ENCODE results near the gene UBE2O.

Gene UBE2O

GRCh38 chr17:76410328-76410965 is 42.5 kb downstream of the UBE2O start:
- no peak for DNase-seq

DNA sequence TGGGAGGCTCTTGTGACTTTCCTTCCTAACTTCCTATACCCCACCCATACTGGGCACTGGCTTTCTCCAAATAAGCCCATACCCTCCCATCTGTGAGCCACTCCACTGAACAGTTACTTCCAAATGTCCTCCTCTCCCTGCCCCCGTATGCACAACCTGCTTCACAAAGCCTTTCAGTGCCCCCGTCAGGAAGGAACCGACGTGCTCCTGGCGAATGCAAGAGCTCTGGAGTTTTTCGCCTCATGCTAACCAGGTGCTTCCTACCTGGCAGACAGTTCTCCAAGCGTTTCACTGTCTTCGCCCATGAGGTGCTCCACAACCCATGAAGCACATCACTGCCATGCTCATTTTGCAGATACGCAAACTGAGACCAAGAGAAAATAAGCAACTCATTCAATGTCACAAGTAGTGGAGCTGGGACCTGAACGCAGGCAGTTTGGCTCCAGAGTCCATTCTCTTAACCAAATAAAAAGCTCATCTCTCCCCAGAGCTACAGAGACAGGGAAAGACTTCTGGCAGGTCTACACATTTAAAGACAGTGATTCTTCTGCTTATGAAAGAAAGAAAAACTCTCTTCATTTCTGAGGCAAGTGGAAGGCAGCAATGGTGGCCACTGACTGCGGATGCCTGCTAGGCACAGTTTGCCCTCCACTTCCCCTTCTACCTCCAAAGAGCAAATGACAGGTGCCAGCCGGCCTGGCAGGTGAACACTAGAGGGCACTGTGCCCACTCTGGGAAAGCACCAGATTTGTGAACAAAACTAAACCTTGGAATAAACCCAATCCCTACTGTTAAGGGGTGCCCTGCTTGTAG is 44.7 kb downstream of the UBE2O start:
- peak; percentile 39 to 50 (median 47) for DNase-seq

GRCh38 chr17:76407509-76407908 is 45.4 kb downstream of the UBE2O start:
- no peak for DNase-seq

DNA sequence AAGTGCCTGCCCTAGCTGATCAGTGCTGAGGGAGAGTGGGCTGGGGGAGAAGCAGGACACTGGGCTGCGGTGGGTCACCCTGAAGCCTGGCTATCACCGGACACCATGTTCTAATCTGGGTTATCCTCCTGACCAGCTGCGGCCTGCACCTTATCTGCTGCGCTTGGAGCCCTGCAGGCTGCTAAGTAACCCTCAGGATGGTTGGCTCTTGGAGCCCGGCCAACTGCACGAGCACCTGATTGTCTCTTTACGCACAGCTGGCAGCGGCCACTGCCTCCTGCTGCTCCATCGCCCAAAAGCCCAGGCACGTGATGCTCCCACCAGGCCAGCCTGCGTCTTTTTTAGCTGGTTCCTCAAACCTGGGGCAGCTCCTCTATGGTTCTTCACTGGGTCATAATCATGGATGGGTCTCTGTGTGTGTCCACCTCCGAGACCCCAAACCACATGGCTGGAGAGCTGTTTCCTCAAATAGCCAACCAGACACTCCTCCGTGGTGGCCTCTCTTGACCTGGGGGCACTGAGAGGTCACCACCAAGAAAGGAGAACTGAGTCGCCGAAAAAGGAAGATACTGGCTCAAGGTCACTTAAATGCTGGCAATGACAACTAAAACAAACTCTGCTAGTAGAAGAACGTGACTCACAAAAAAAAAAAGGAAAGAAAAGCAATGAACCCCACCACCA is 46.8 kb downstream of the UBE2O start:
- DNase-seq: no peak

DNA sequence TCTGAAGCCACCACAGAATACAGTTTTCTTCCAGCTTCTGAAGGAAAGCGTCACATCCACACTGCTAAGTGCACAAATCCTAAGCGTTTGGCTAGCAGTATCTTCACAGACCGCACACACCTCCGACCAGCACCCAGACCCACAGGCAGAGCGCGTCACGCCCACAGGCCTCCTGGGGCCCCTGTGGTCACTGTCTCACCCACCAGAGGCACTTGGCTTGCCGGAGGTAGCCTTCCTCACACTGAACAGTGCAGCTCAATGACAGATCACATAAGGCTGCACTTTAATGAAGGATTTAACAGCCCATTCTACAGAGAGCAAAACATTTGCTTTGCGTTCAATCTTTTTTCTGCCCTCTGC is 47.4 kb downstream of the UBE2O start:
- DNase-seq: no peak

DNA sequence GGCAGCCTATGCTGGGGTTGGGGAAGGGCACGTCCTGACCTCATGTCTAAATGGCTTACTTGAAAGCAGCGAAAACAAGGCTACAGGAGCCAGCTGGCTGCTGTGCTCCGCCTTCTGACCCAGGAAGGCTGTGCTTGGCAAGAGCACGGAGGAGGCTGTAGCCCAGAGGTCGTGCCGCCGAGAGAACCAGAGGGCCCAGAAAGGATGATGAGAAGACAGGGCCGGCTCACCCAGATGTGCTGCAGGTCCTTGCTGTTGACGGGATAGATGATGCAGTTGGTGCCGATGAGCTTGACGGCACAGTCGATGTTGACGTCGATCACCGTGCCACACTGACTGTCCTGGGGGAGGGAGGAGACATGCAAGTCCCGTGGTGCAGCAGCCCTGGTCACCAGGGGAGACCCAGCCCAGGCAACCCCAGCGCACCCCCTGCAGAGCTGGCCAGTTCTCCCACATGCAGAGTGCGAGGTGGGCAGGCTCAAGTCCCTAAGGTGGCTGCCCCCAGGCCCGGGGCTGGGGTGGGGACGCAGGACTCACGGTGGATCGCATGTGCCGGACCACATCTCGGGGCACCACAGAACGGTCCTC is 47.9 kb downstream of the UBE2O start:
- no peak for DNase-seq

DNA sequence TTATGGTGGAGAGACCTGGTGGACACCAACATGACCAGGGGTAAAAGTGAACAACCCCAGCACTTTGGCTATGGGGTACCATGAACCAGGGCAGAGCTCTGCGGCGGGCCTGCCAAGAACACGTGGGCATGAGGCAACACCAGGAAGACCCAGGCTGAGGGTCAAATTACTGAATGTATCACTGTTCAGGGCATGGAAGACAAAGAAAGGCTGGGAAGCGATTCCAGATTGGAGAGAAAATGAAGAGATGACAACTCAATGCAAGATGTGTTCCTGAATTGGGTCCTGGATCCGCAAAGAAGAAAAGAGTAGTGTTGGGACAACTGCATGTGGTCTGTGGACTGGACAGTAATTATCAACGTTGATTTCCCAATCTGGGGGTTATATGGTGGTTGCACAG is 48.7 kb downstream of the UBE2O start:
- no peak for DNase-seq

DNA sequence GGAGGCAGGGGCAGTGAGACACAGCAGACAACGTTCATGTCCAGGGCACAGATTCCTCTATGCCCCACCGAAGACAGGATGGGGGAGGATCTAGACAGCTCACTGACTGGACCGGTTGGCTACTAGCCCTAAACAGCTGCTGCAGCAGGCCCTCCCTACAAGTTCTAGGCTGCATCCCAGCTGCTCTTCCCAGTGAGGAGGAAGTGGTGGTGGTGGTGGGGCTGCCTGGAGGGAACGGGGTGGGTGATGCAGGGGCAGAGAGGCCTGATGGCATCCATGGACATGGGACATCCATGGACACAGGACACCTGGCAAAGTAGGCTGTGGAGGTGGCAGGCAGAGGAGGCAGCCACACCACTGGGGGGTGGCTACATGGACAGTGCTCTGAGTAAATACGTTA is 50.2 kb downstream of the UBE2O start:
- DNase-seq: no peak

DNA sequence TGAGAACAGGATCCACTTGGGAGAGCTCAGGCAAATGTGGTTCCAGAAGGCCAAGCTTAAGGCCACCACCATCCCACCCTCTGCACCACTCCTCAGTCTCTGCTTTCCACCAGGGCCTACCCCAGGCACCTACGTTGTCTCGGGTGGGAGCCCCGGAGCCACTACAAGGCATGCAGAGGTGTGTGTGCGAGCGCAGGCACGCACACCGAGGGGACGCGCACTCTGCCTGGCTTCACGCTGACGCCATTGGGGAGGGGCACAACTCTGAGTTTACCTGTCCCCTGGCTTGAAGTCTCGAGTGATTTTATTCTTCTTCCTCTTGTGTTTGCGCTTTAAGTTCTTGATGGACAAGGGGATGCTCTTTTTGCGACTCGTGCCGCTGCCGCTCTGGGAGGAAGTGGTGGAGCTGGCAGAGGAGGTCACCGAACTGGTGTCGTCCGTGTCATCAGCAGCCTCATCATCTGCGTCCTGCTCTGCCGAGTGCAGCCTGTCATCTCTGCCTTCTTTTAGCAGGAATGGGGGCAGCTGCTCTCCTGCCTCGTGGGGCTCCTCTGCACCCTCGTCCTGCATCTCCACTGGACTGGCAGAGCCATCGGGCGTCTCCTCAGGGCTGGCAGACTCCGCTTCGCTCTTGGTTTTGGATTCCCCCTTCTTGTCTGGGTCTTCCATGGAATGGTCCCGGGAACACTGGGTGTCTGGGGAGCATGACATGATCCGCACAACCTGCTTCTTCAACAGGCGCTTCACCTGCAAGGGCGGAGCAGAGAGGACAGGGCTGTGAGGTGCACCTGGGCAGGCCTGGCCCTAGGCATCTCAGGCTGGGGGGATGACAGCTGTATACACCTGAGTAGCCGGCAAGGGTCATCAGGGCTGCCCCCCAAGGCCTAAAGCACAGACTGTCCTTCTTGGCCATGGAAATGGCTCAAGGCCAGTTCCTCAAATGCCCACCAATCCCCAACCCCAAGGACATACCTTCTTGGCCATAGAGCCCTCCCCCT is 53.5 kb downstream of the UBE2O start:
- no peak for DNase-seq

GRCh38 chr17:76398523-76399174 is 54.3 kb downstream of the UBE2O start:
- DNase-seq: no peak

- peak; percentile 73 to 87 (median 76) for DNase-seq
Measured at GRCh38 chr17:76397687-76398522, 55.0 kb downstream of the UBE2O start.

- no peak for DNase-seq
Measured at GRCh38 chr17:76397184-76397583, 55.8 kb downstream of the UBE2O start.

DNA sequence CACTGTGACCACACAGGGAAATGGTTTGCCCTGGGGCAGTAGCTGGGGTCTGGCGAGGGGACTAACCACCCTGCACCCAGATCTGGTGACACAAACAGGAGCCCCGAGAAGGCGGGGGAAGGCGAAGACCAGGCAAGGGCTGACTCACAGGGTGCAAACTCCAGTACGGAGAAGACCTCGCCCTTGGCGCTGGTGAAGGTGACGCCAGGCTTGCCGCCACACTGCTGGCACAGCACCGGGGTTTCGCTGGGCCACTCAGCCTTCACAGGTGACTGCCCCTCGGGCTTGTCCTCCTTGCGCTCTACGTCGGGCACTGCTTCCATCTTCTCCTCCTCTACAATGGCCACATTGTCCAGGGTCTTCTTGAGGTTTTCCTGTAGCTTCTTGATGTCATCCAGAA is 57.0 kb downstream of the UBE2O start:
- no peak for DNase-seq

DNA sequence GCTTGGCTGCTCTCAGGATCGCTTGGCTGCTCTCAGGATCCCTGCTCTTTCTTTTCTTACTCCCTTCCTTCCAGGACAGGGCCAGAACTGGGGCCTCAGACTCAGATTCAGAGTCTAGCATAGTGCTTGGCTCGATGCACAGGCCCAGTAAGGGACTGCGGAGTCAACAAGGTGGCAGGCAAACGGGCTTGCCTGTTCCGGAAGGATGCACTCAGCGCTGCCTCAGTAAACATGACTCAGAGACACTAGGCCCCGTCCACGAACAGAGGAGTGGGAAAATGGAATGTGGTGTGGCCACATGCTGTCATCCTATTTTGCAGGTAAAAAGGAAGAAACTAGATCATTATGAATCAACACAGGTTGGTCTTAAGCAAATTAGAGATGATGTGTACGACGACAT is 58.8 kb downstream of the UBE2O start:
- no peak for DNase-seq

DNA sequence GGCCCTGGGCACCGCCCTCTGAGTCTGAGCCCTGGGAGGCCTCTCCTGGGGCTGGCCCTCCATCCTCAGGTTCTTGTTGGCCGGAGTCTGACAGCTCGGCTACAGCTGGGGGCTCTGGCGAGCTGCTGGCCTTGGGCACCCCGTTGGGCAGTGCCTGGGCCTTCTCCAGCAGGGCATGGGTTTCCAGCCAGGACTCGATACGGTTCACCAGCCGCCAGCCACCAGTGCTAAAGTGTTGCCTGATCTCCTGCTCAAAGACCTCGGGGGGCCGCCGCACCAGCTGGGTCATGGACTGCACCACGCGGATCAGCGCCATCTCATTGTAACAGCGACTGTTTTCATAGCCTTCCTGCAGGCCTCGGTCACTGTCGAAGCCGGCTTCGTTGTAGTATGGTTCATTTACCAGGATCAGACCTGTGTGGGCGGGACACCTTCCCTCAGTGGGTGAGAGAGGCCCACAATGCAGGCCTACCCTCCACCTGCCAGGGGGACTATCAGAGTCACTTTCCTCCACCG is 61.7 kb downstream of the UBE2O start:
- DNase-seq: no peak

DNA sequence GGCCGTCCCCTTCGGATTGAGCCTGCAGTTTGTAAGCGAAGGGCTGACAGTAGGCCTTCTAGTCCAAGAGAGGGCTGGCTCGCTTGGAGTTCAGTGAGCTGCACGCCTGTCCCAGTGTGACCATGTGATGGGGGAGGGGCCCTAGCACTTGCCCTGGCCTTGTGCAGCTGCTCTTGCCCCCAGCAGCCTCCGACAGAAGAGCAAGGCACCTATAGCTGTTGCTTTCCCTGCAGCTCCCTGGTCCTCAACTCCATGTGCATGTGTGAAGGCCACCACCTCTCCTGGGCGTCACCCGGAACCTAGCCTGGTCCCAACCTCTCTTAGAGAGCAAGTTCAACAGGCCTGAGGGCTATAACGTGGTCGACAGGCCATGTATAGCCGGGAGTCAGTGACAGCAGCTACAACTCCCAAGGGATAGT is 62.9 kb downstream of the UBE2O start:
- DNase-seq: no peak

GRCh38 chr17:76388966-76389888 is 63.7 kb downstream of the UBE2O start:
- no peak for DNase-seq

DNA sequence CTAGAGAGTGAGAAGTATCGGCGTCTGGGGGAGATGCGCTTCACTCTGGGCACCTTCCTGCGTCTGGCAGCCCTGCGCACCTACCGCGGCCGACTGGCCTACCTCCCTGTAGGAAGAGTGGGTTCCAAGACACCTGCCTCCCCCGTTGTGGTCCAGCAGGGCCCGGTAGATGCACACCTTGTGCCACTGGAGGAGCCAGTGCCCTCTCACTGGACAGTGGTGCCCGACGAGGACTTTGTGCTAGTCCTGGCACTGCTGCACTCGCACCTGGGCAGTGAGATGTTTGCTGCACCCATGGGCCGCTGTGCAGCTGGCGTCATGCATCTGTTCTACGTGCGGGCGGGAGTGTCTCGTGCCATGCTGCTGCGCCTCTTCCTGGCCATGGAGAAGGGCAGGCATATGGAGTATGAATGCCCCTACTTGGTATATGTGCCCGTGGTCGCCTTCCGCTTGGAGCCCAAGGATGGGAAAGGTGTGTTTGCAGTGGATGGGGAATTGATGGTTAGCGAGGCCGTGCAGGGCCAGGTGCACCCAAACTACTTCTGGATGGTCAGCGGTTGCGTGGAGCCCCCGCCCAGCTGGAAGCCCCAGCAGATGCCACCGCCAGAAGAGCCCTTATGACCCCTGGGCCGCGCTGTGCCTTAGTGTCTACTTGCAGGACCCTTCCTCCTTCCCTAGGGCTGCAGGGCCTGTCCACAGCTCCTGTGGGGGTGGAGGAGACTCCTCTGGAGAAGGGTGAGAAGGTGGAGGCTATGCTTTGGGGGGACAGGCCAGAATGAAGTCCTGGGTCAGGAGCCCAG is 65.8 kb downstream of the UBE2O start:
- DNase-seq: no peak
